Measurements from ENCODE around the gene KIF19.

Gene KIF19

DNA sequence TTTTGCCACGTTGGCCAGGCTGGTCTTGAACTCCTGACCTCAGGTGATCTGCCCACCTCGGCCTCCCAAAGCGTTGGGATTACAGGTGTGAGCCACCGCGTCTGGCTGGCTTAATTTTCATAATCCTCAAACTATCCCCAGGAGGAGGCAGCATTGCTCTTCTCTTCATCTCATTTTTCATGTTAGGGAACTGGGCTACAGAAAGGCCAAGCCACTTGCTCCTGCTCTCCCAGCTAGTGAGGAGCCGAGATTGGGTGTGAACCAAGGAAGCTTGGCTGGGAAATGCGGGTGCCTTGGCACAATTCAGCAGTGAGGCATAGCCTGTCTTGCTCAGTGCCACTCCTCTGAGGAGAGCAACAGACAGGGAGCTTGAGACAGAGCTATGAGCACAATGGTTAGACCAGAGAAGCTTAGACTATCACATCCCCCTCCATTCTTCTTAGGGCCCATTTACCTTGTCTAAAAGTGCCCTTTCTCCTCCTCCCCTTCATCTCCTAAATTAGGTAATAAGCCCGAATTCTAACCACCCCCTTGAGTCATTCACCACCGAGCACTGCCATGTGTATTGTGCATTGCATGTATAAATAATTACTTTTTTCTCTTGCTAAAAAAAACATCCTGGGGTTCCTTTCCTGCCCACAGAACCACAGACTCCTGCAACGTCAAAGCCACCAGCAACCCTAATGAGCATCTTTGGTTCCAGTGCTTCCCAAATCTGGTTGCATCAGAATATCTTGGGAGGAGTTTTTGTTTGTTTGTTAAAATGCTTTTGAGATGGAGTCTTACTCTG is 20.0 kb upstream of the KIF19 start:
- Histone ChIP-seq H3K36me3 (ENCODE audit: control insufficient read depth, insufficient read depth, low read length) (no peaks in the 10 kb centered on the region), H3K4me3 (replicated peaks; ENCODE audit: low read depth, low read length) (no peak overlapping the region), H3K27me3 (replicated peaks; ENCODE audit: control insufficient read depth, insufficient read depth, low read length) (no peaks in the 10 kb centered on the region; the same call in none of the 2 replicates)
- DNase-seq (ENCODE audit: extremely low read depth, insufficient read length) = no peak
- TF ChIP-seq, protein P1, sequence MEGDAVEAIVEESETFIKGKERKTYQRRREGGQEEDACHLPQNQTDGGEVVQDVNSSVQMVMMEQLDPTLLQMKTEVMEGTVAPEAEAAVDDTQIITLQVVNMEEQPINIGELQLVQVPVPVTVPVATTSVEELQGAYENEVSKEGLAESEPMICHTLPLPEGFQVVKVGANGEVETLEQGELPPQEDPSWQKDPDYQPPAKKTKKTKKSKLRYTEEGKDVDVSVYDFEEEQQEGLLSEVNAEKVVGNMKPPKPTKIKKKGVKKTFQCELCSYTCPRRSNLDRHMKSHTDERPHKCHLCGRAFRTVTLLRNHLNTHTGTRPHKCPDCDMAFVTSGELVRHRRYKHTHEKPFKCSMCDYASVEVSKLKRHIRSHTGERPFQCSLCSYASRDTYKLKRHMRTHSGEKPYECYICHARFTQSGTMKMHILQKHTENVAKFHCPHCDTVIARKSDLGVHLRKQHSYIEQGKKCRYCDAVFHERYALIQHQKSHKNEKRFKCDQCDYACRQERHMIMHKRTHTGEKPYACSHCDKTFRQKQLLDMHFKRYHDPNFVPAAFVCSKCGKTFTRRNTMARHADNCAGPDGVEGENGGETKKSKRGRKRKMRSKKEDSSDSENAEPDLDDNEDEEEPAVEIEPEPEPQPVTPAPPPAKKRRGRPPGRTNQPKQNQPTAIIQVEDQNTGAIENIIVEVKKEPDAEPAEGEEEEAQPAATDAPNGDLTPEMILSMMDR (IDR thresholded peaks at IDR 0.05; ENCODE audit: insufficient read depth, low read length, poor library complexity, severe bottlenecking) = no peak

GRCh38 chr17:74307984-74308773 is 17.8 kb upstream of the KIF19 start:
- TF ChIP-seq, protein P1 (IDR thresholded peaks at IDR 0.05; ENCODE audit: insufficient read depth, low read length, poor library complexity, severe bottlenecking) = no peak
- Histone ChIP-seq H3K27me3 (replicated peaks; ENCODE audit: control insufficient read depth, insufficient read depth, low read length) (no peaks in the 10 kb centered on the region; the same call in none of the 2 replicates), H3K4me3 (replicated peaks; ENCODE audit: low read depth, low read length) (no peak overlapping the region), H3K36me3 (ENCODE audit: control insufficient read depth, insufficient read depth, low read length) (no peaks in the 10 kb centered on the region)
- no peak for DNase-seq (ENCODE audit: extremely low read depth, insufficient read length)

GRCh38 chr17:74309902-74310301 is 16.1 kb upstream of the KIF19 start:
- H3K27me3 ChIP-seq (replicated peaks; ENCODE audit: control insufficient read depth, insufficient read depth, low read length) = no peaks in the 10 kb centered on the region; the same call in none of the 2 replicates
- H3K36me3 ChIP-seq (ENCODE audit: control insufficient read depth, insufficient read depth, low read length) = no peaks in the 10 kb centered on the region
- TF ChIP-seq, protein P1 (IDR thresholded peaks at IDR 0.05; ENCODE audit: insufficient read depth, low read length, poor library complexity, severe bottlenecking) = no peak
- no peak overlapping the region for H3K4me3 ChIP-seq (replicated peaks; ENCODE audit: low read depth, low read length)
- no peak for DNase-seq (ENCODE audit: extremely low read depth, insufficient read length)

- no peak overlapping the region for H3K4me3 ChIP-seq (replicated peaks; ENCODE audit: low read depth, low read length)
- DNase-seq (ENCODE audit: extremely low read depth, insufficient read length) = no peak
- TF ChIP-seq, protein P1 (IDR thresholded peaks at IDR 0.05; ENCODE audit: insufficient read depth, low read length, poor library complexity, severe bottlenecking) = no peak
- H3K27me3 ChIP-seq (replicated peaks; ENCODE audit: control insufficient read depth, insufficient read depth, low read length) = no peaks in the 10 kb centered on the region
- H3K36me3 ChIP-seq (ENCODE audit: control insufficient read depth, insufficient read depth, low read length) = no peaks in the 10 kb centered on the region
Measured at GRCh38 chr17:74314877-74315276, 11.1 kb upstream of the KIF19 start.

GRCh38 chr17:74316220-74316619 is 9.8 kb upstream of the KIF19 start:
- H3K36me3 ChIP-seq (ENCODE audit: control insufficient read depth, insufficient read depth, low read length) = no peaks in the 10 kb centered on the region
- no peak overlapping the region for H3K4me3 ChIP-seq (replicated peaks; ENCODE audit: low read depth, low read length)
- no peaks in the 10 kb centered on the region for H3K27me3 ChIP-seq (replicated peaks; ENCODE audit: control insufficient read depth, insufficient read depth, low read length)
- no peak for DNase-seq (ENCODE audit: extremely low read depth, insufficient read length)
- TF ChIP-seq, protein P1 (IDR thresholded peaks at IDR 0.05; ENCODE audit: insufficient read depth, low read length, poor library complexity, severe bottlenecking) = no peak
